HEK293 (cell line): ENCODE results near the gene GRIA1.
"Not testable (repeated sequence)": the region's sequence is repeated elsewhere in the genome, so short reads cannot be mapped to it uniquely, and the experiment has no call there.

ENCODE experiments used
- CTCF ChIA-PET: fragments of 350-600 bp; formaldehyde crosslinking; extraction: SDS; loops from one replicate; lab custom pipeline; 2021; ENCODE audit warnings: antibody characterized with exemption; lab: Yijun Ruan, JAX
- POLR2A ChIA-PET: fragments of 300-600 bp; formaldehyde crosslinking; extraction: SDS; loops from one replicate; lab custom pipeline; 2020; ENCODE audit warnings: antibody characterized with exemption, inconsistent platforms; lab: Yijun Ruan, JAX
- H3K27ac ChIP-seq: fragments of 200-500 bp; sonication (Bioruptor generic); 2 replicates; pipeline ENCODE4 v1.5.1; 2014; ENCODE audit warnings: low read depth, low read length, control low read depth, inconsistent platforms; ENCODE audit errors: extremely low read depth
- H3K36me3 ChIP-seq, 2 experiments: fragments of 200-500 bp in 1 of 2; sonication (Bioruptor generic) in 1 of 2; 1 replicate in 1 of 2; 2 replicates in 1 of 2; pipeline ENCODE4 v1.5.1; 2014 to 2017; ENCODE audit warnings: inconsistent platforms in 2 of 2, low read length in 2 of 2; ENCODE audit not compliant: control insufficient read depth in 2 of 2, insufficient read depth in 1 of 2
- H3K4me1 ChIP-seq: fragments of 200-500 bp; sonication (Bioruptor generic); 2 replicates; pipeline ENCODE4 v1.5.1; 2014; ENCODE audit warnings: mild to moderate bottlenecking, low read length, inconsistent platforms; ENCODE audit not compliant: control insufficient read depth, insufficient read depth
- H3K4me3 ChIP-seq: 2 replicates; pipeline ENCODE4 v1.5.1; 2011; ENCODE audit warnings: low read depth, mild to moderate bottlenecking, control low read depth, low read length, moderate library complexity
- H3K9me3 ChIP-seq: fragments of 200-500 bp; sonication (Bioruptor generic); 2 replicates; pipeline ENCODE4 v1.5.1; 2014; ENCODE audit warnings: low read depth, low read length, inconsistent platforms; ENCODE audit not compliant: control insufficient read depth, insufficient read depth
- BCL11B ChIP-seq: fragments of 450-650 bp; formaldehyde crosslinking; IDR thresholded peaks from 2 replicates; pipeline ENCODE4 v1.5.1; 2016; ENCODE audit warnings: low read depth, missing biosample characterization, missing genetic modification characterization
- BCL6B ChIP-seq: fragments of 450-650 bp; formaldehyde crosslinking; IDR thresholded peaks from 2 replicates; pipeline ENCODE4 v1.5.1; 2017; ENCODE audit warnings: missing biosample characterization, missing genetic modification characterization
- KLF16 ChIP-seq: fragments of 450-650 bp; formaldehyde crosslinking; IDR thresholded peaks from 2 replicates; pipeline ENCODE4 v1.5.1; 2017; ENCODE audit warnings: missing biosample characterization, missing genetic modification characterization
- MEIS1 ChIP-seq: sonication (generic); formaldehyde crosslinking; IDR thresholded peaks from 2 replicates; pipeline ENCODE4 v1.8.1; 2022; ENCODE audit warnings: missing genetic modification reagents, mild to moderate bottlenecking, borderline replicate concordance
- SP3 ChIP-seq: fragments of 450-650 bp; formaldehyde crosslinking; IDR thresholded peaks from 2 replicates; pipeline ENCODE4 v1.5.1; 2016; ENCODE audit warnings: missing biosample characterization, missing genetic modification characterization
- ZNF146 ChIP-seq: fragments of 450-650 bp; formaldehyde crosslinking; IDR thresholded peaks from 2 replicates; pipeline ENCODE4 v1.5.1; 2016; ENCODE audit warnings: missing biosample characterization, missing genetic modification characterization
- ZNF16 ChIP-seq: fragments of 450-650 bp; formaldehyde crosslinking; IDR thresholded peaks from 2 replicates; pipeline ENCODE4 v1.5.1; 2016; ENCODE audit warnings: low read depth, missing biosample characterization, missing genetic modification characterization
- ZNF2 ChIP-seq: fragments of 450-650 bp; formaldehyde crosslinking; IDR thresholded peaks from 2 replicates; pipeline ENCODE4 v1.5.1; 2016; ENCODE audit warnings: missing biosample characterization, missing genetic modification characterization
- ZNF221 ChIP-seq: fragments of 450-650 bp; formaldehyde crosslinking; IDR thresholded peaks from 2 replicates; pipeline ENCODE4 v1.5.1; 2017; ENCODE audit warnings: missing biosample characterization, missing genetic modification characterization, borderline replicate concordance
- ZNF23 ChIP-seq: fragments of 450-650 bp; formaldehyde crosslinking; IDR thresholded peaks from 2 replicates; pipeline ENCODE4 v1.5.1; 2016; ENCODE audit warnings: missing biosample characterization, missing genetic modification characterization, borderline replicate concordance
- ZNF239 ChIP-seq: fragments of 450-650 bp; formaldehyde crosslinking; IDR thresholded peaks from 2 replicates; pipeline ENCODE4 v1.5.1; 2016; ENCODE audit warnings: missing biosample characterization, missing genetic modification characterization
- ZNF26 ChIP-seq: fragments of 450-650 bp; formaldehyde crosslinking; IDR thresholded peaks from 2 replicates; pipeline ENCODE4 v1.5.1; 2016; ENCODE audit warnings: missing biosample characterization, missing genetic modification characterization
- ZNF354C ChIP-seq: fragments of 450-650 bp; formaldehyde crosslinking; IDR thresholded peaks from 2 replicates; pipeline ENCODE4 v1.5.1; 2016; ENCODE audit warnings: missing biosample characterization, missing genetic modification characterization, low read depth, borderline replicate concordance
- ZNF433 ChIP-seq: fragments of 450-650 bp; formaldehyde crosslinking; IDR thresholded peaks from 2 replicates; pipeline ENCODE4 v1.5.1; 2016; ENCODE audit warnings: missing biosample characterization, missing genetic modification characterization, low read depth
- ZNF580 ChIP-seq: fragments of 450-650 bp; formaldehyde crosslinking; IDR thresholded peaks from 2 replicates; pipeline ENCODE4 v1.5.1; 2016; ENCODE audit warnings: missing biosample characterization, missing genetic modification characterization
- ZNF610 ChIP-seq: fragments of 450-650 bp; formaldehyde crosslinking; IDR thresholded peaks from 2 replicates; pipeline ENCODE4 v1.5.1; 2016; ENCODE audit warnings: missing biosample characterization, missing genetic modification characterization, borderline replicate concordance
- ZNF670 ChIP-seq: fragments of 450-650 bp; formaldehyde crosslinking; IDR thresholded peaks from 2 replicates; pipeline ENCODE4 v1.5.1; 2016; ENCODE audit warnings: missing biosample characterization, missing genetic modification characterization, low read depth
- ZNF785 ChIP-seq: fragments of 450-650 bp; formaldehyde crosslinking; IDR thresholded peaks from 2 replicates; pipeline ENCODE4 v1.5.1; 2016; ENCODE audit warnings: missing biosample characterization, missing genetic modification characterization
- ZNF830 ChIP-seq: fragments of 450-650 bp; IDR thresholded peaks from 2 replicates; pipeline ENCODE4 v1.5.0; 2018; ENCODE audit warnings: missing biosample characterization, missing genetic modification characterization, low read depth, mild to moderate bottlenecking, moderate library complexity
- ZNF843 ChIP-seq: fragments of 450-650 bp; formaldehyde crosslinking; IDR thresholded peaks from 2 replicates; pipeline ENCODE4 v1.5.1; 2016; ENCODE audit warnings: missing biosample characterization, missing genetic modification characterization
- ZSCAN4 ChIP-seq: fragments of 450-650 bp; formaldehyde crosslinking; IDR thresholded peaks from 2 replicates; pipeline ENCODE4 v1.5.1; 2017; ENCODE audit warnings: missing biosample characterization, missing genetic modification characterization

Gene GRIA1

DNA sequence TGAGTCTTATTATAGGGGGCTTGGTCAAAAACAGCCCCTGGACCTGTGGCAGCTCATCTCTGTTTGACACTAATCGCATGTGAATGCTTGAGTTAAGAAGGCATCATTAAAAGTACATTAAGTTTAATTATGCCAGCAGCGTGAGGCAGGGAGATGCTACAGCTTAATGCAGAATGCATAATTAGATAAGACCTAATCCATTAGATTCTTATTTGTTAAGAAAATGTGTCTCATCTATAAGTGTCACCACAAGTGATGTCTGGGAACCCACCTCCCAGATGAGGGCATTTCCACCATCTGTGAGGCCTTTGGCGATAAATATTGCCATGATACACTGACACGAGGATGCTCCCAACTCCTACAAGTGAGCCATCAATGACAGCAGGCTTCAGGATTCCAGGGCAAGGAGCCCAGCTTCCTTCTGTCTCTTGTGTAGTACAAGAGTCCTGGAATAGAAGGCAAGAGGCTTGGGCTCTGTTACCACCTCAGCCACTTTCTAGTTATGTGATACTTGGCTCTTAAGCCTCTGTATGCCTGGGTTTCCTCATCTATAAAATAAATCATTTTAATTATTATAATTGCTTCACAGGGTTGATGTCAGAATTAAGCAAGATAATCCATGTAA lies 345.5 kb downstream of the GRIA1 start:
- CTCF ChIA-PET: interaction anchor here (0.7 kb wide), 1 partner anchor 100 kb away, joined by 3 read pairs; no protein-coding TSS in a partner anchor
- Histone ChIP-seq H3K27ac (no peak overlapping the region), H3K9me3 (no peaks in the 10 kb centered on the region), H3K4me1 (no peaks in the 10 kb centered on the region), H3K4me3 (no peak overlapping the region), H3K36me3 (no peaks in the 10 kb centered on the region)
- TF ChIP-seq ZNF354C (tag by site-specific recombination) (no peak), ZNF23 (tag by site-specific recombination) (no peak), ZNF843 (tag by site-specific recombination) (no peak), ZNF785 (tag by site-specific recombination) (no peak), ZNF610 (tag by site-specific recombination) (no peak), ZNF26 (tag by site-specific recombination) (no peak), ZNF16 (no peak), KLF16 (tag by site-specific recombination) (no peak), SP3 (tag by site-specific recombination) (no peak), BCL11B (tag by site-specific recombination) (no peak), ZNF670 (tag by site-specific recombination) (no peak), ZNF830 (tag by site-specific recombination) (no peak), BCL6B (tag by site-specific recombination) (no peak), ZNF221 (no peak), ZNF239 (tag by site-specific recombination) (no peak), ZNF433 (no peak), ZNF580 (tag by site-specific recombination) (no peak)
- POLR2A ChIA-PET: no interaction called here

DNA sequence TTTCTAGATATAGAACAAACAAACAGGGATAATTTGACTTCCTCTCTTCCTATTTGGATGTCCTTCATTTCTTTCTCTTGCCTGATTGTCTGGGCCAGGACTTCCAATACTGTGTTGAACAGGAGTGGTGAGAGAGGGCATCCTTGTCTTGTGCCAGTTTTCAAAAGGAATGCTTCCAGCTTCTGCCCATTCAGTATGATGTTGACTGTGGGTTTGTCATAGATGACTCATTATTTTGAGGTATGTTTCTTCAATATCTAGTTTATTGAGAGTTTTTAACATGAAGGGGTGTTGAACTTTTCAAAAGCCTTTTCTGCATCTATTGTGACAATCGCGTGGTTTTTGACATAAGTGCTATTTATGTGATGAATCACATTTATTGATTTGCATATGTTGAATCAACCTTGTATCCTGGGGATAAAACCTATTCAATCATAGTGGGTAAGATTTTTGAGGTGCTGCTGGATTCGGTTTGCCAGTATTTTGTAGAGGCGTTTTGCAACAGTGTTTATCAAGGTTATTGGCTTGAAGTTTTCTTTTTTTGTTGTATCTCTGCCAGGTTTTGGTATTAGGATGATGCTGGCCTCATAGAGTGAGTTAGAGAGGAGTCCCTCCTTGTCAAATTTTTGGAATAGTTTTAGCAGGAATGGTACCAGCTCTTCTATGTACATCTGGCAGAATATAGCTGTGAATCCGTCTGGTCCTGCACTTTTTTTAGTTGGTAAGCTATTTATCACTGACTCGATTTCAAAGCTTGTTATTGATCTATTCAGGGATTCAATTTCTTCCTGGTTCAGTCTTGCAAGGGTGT lies 359.0 kb downstream of the GRIA1 start:
- CTCF ChIA-PET, POLR2A ChIA-PET: not testable (repeated sequence)

GRCh38 chr5:153860195-153860886 lies 369.9 kb downstream of the GRIA1 start:
- no peaks in the 10 kb centered on the region for H3K4me1 ChIP-seq
- POLR2A ChIA-PET: no interaction called here
- no peak for TF ChIP-seq ZNF146 (tag by site-specific recombination)
- no peak for TF ChIP-seq ZNF2 (tag by site-specific recombination)
- no peak for TF ChIP-seq ZSCAN4 (tag by site-specific recombination)
- TF ChIP-seq MEIS1 (CRISPR knock-in tag): peak; percentile 52; the same call in 1 of the 2 replicates
- no peak overlapping the region for H3K27ac ChIP-seq
- H3K4me3 ChIP-seq: no peak overlapping the region
- H3K9me3 ChIP-seq: no peaks in the 10 kb centered on the region
- CTCF ChIA-PET: interaction anchor here (1.7 kb wide), 1 partner anchor 105 kb away, joined by 4 read pairs; no protein-coding TSS in a partner anchor
- no peaks in the 10 kb centered on the region for H3K36me3 ChIP-seq

More for the DNA sequence above, 359.0 kb downstream of the GRIA1 start:
- not testable (repeated sequence) for H3K36me3 ChIP-seq, H3K9me3 ChIP-seq, H3K27ac ChIP-seq, H3K4me1 ChIP-seq, H3K4me3 ChIP-seq

- H3K27ac ChIP-seq, H3K9me3 ChIP-seq, H3K4me1 ChIP-seq, CTCF ChIA-PET, H3K36me3 ChIP-seq, H3K4me3 ChIP-seq: not testable (repeated sequence)
- POLR2A ChIA-PET: interaction anchor here (0.6 kb wide), 1 partner anchor 15 kb away, joined by 3 read pairs; no protein-coding TSS in a partner anchor
Measured at GRCh38 chr5:153862906-153863305, 372.4 kb downstream of the GRIA1 start.
